ENCODE measurements around the gene PHAF1.

Gene PHAF1

DNA sequence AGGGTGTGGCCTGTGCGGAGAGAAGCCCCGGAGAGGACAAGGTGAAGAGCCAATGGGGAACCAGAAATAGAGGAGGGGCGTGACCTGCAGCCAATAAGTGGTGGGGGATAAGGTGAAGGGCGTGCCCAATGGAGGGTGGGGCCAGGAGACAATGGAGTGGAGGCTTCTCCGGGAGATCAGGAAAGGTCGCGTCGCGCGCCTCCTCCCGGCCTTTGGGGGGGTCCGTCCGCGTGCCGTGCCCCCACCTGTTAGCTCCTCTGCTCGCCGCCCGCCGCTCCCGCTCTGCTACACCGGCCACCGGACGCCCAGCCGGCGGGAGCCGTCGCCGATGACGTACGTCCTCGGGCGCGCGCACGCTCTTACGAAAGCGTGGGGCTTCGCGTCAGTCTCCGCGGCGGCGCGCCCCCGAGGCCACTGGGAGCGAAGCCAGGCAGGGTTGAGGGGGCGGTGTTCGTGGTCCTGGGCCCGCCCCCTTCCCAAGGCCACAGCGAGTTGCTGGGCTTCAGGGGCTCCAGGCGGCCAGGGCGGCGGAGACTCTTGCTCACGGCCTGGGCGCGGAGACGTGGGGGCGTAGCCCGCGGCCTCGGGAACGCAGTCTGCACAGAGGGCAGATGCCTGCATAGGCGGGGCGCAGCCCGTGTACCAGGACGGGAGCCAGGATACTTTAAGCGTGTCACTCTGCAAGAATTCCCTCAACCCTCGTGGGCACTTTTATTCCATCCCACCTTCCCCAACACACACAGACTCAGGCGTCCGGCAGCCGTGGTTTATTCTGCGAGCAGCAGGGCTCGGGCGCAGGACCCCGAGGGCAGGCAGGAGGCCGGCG, 74.1 kb downstream of the PHAF1 start, which contains the start of gene MATCAP1:
MATCAP1 (minus strand) TSS at position 337 of the 826 bp plus-strand sequence. CDS start 3,353 bp downstream, outside the sequence.
- peak; percentile 92 for DNase-seq

DNA sequence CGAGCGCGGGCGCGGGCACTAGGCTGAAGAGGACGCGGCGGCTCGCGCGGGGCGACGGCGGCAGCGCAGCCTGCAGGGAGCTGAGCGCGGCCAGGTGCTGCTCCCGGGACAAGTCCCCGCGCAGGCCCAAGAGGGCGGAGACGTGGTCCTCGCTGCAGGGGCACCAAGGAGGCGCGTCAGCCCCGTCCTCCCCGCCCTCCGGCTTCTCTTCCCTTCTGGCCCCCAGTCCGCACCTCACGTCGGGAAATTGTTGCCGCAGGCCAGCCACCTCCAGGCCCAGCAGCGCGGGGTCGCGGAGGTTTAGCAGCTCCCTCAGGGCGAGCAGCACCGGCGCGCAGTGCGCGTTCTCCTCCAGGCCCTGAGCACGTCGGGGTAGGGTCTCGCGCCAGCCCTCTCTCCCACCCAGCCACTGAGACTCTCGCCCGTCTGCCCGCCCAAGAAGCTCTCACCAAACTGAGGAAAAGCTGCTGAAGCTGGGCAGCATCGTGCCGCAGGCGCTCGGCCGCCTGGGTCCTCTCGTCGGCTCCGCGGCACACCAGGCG, 74.8 kb downstream of the PHAF1 start:
- DNase-seq: no peak

GRCh38 chr16:67184995-67185650, 75.4 kb downstream of the PHAF1 start:
- peak; percentile 68 for DNase-seq

GRCh38 chr16:67185651-67186134, 76.0 kb downstream of the PHAF1 start:
- DNase-seq: no peak

- DNase-seq: no peak
These were observed 76.8 kb downstream of the PHAF1 start for GRCh38 chr16:67186550-67186950.

DNA sequence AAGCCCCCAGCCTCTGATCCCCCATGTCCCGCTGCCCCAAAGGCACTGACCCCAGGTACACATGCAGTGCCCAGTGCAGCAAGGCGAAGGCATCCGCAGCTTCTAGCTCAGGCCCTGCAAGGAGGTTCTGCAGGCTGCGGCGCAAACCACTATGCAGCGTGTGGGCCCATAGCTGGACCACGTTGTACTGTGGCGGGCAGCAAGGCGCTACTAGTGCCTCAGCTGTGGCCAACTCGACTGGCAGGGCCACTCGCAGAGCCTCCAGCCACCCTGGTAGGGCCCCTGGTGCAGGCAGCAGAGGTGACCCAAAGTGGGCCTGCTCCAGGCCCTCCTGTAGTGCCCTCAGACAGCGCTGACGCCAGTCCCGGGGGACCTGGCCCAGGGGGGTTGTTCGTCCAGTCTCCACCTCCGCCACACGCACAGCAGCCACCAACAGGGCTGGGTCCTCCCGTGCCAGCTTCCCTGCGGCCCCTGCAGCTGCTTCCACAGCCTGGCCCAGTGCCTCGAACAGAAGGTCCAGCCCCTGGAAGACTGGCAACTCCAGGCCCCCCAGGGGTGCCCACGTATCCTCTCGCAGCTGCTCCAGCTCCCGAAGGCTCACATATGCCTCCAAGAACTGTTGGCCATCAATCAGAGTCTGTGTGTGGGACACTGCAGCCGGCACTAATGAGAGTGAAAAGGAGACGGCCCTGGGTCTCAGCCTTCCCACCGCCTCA, 77.6 kb downstream of the PHAF1 start:
- DNase-seq: no peak

- no peak for DNase-seq
These were observed 78.6 kb downstream of the PHAF1 start for GRCh38 chr16:67188323-67188722.

- DNase-seq: no peak
These were observed 79.1 kb downstream of the PHAF1 start for GRCh38 chr16:67188798-67189197.

DNA sequence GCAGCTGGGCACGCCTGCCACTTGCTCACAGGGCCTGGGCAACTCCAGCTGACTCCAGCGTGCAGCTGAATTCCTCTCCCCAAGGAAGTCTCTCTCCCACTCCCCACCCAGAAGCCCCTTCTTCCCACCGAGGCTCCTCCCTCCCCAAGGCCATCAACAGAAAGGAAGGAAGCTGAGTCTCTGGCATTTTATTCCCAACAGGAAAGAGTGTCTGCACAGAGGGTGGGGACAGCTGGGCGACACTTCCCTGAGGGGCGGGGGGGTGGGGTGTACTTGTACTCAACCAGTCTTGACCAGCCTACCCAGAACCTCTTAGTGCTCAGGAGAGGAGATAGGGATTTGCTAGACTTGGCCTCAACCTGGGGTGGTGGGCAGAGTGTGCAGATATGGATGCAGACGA, 80.3 kb downstream of the PHAF1 start, which contains the start of gene EXOC3L1:
EXOC3L1 (minus strand) TSS at position 96 of the 400 bp plus-strand sequence. CDS start 460 bp downstream, outside the sequence.
- DNase-seq: no peak

DNA sequence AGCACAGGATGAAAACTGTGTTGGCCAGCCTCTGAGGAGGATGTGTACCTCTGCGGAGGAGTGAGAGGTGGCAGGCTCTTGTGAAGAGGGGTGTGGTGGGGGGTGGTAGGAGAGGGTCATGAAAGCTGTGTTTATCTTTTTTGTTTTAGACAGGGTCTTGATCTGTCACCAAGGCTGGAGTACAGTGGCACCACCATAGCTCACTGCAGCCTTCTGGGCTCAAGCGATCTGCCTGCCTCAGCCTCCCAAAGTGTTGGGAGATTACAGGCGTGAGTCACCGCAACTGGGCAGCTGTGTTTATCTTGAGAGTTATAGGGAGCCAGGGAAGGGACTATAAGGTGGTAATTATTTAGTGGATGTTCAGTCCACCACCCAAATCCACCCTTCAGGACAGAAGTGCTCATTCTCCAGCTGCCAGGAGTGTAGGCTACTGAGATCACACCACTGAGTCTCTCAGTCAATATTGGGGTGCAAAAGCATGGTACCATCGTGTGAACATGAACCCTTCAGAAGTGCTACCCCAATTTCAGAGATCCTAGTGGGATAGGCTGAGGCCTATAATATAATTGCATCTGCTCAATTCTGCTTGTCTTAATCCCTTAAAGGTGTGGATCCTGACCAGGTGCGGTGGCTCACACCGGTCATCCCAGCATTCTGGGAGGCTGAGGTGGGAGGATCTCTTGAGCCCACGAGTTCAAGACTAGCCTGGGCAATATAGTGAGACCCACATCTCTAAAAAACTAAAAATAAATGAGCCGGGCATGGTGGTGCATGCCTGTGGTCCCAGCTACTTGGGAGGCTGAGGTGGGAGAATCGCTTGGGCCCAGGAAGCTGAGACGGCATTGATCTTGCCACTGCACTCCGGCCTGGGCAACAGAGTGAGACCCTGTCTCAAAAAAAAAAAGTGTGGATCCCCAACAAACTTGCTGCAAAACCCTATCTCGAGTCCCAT, 81.0 kb downstream of the PHAF1 start:
- no peak for DNase-seq

- no peak for DNase-seq
These were observed 81.8 kb downstream of the PHAF1 start for GRCh38 chr16:67191411-67191994.

DNA sequence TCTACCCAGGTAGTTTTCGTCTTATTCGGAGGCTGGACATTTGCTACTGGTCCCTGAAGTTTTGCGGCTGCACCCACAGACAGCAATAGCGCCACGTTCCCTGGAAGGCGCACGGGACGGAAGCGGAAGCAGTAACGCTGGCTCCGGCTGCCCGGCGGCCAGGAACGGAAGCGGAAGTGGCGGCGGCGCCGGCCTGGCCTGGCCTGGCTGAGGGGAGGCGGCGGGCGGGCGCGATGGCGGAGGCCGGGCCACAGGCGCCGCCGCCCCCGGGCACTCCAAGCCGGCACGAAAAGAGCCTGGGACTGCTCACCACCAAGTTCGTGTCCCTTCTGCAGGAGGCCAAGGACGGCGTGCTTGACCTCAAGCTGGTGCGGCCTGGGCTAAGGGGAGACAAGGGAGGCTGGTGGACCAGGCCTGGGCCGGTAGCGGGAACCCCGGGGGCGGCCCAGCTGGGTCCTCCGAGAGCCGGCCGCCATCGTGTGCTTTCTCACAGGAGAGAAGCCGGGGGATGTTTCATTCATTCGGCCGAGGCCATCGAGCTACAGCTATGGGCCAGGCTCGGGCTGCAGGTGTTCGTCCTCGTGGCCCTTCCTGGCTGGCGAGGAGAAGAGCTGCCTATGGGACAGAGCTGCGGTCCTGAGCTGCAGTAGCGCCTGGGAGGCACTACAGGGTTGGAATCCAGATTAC, 82.4 kb downstream of the PHAF1 start, which contains the start of gene E2F4:
E2F4 (plus strand) TSS at position 161 of the 687 bp plus-strand sequence; CDS start at position 234, 73 bp downstream.
- DNase-seq: peak; percentile 87

- no peak for DNase-seq
These were observed 83.1 kb downstream of the PHAF1 start for GRCh38 chr16:67192781-67193361.

DNA sequence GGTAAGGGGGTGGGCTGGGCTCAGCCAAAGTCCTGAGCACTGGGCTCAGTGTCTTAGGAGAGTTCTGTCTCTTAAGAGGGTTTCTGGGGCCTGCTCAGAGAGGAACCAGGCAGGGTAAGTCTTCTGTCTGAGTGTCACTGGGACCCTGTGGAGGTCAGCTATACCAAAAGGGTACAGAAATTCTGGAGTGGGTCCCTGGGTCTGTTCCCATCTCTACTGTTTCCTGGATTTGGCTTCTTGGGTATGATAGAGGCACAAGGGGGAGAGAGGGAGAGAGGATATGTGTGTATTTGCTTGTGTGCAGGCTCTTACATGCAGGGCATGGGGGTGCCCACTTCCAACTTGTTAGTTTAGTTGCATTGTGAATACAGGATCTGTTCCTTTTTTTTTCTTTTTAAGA, 83.8 kb downstream of the PHAF1 start:
- DNase-seq: no peak

GRCh38 chr16:67194260-67194659, 84.5 kb downstream of the PHAF1 start:
- no peak for DNase-seq

DNA sequence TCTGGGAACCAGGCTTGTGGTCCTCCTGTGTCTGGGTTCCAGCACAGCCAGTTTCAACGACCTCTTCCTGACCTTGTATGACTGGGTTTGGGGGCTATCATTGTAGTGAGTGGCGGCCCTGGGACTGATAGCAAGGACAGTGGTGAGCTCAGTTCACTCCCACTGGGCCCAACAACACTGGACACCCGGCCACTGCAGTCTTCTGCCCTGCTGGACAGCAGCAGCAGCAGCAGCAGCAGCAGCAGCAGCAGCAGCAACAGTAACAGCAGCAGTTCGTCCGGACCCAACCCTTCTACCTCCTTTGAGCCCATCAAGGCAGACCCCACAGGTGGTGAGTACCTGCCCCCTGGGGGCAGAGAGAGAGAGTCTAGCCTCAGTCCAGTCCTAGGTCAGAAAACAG, 85.9 kb downstream of the PHAF1 start:
- no peak for DNase-seq

DNA sequence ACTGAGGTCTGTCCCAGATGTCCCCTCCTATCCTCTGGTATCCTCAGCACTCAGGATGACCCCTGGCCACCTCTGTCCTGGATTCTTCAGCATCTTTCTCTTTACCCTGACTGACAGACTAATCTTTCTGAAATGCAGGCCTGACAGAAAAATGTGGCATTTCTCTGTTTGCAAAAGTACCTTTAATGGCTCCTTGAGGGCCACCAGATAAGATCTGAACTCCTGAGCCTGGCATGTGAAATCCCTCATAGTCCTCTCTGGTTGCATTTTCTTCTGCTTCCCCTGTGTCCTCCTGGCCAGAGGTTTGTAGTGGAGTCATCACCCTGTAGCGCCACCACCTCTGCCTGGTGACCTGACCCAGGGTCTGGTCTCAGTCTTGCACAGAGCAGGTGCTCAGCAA, 87.1 kb downstream of the PHAF1 start:
- no peak for DNase-seq

- no peak for DNase-seq
These were observed 88.0 kb downstream of the PHAF1 start for GRCh38 chr16:67197704-67198103.

Data from NCI-H2107 (cell line).